Natural killer cell (primary cell): Measurements from ENCODE around the gene RNF121. TPM values are rescaled to one million over a fixed set of nuclear protein-coding genes. Genes with fewer than 3 reads are reported as not detected.

Experiments
- ATAC-seq, 3 donors: fragments of 150-1000 bp in 2 of 3; fragments of 200-7000 bp in 1 of 3; cut with Tn5 transposase; 1 replicate in 1 of 3; 2 replicates in 2 of 3; pipeline ENCODE4 v1.10.0; 2021; ENCODE audit warnings: mild to moderate bottlenecking in 2 of 3, moderate library complexity in 2 of 3
- DNase-seq, 2 donors: peaks; one replicate each; pipeline versions ENCODE4 v3.0.0 to v3.0.0-alpha.2; 2013 to 2021; ENCODE audit warnings: mixed read lengths in 1 of 2
- H3K27ac ChIP-seq: one replicate; pipeline ENCODE4 v1.5.1; 2013; ENCODE audit warnings: mild to moderate bottlenecking, low read length
- H3K27me3 ChIP-seq: one replicate; pipeline ENCODE4 v1.6.1; 2013; ENCODE audit warnings: low read length; ENCODE audit not compliant: control insufficient read depth, insufficient read depth
- H3K36me3 ChIP-seq: one replicate; pipeline ENCODE4 v1.6.1; 2013; ENCODE audit warnings: low read length; ENCODE audit not compliant: control insufficient read depth, insufficient read depth
- H3K4me1 ChIP-seq: one replicate; pipeline ENCODE4 v1.6.1; 2013; ENCODE audit warnings: low read length; ENCODE audit not compliant: control insufficient read depth, insufficient read depth
- H3K4me3 ChIP-seq: one replicate; pipeline ENCODE4 v1.5.1; 2013; ENCODE audit warnings: low read length
- H3K9me3 ChIP-seq: one replicate; pipeline ENCODE4 v1.6.1; 2013; ENCODE audit warnings: low read length; ENCODE audit not compliant: control insufficient read depth, insufficient read depth
- H3K27ac Mint-ChIP-seq, 2 donors: one replicate each; pipeline ENCODE4 v1.8.0; 2022; ENCODE audit warnings: mild to moderate bottlenecking in 2 of 2, mixed read lengths in 2 of 2, moderate library complexity in 1 of 2
- H3K27me3 Mint-ChIP-seq, 2 donors: one replicate each; pipeline ENCODE4 v1.8.0; 2022; ENCODE audit warnings: low read depth in 2 of 2, mixed read lengths in 2 of 2
- H3K36me3 Mint-ChIP-seq: one replicate; pipeline ENCODE4 v1.8.0; 2022; ENCODE audit warnings: mixed read lengths
- H3K4me1 Mint-ChIP-seq, 2 donors: one replicate each; pipeline ENCODE4 v1.8.0; 2022; ENCODE audit warnings: mixed read lengths in 2 of 2
- H3K4me3 Mint-ChIP-seq: one replicate; pipeline ENCODE4 v1.8.0; 2022; ENCODE audit warnings: mild to moderate bottlenecking, moderate library complexity, mixed read lengths
- H3K9me3 Mint-ChIP-seq, 2 donors: one replicate each; pipeline ENCODE4 v1.8.0; 2022; ENCODE audit warnings: mixed read lengths in 2 of 2
- CTCF ChIP-seq: fragments of 200-600 bp; IDR thresholded peaks from one replicate; pipeline ENCODE4 v1.8.0; 2022; ENCODE audit warnings: antibody characterized with exemption
- WGBS: methylation state at CpG from one replicate; pipeline ENCODE4 v1.1.7; 2013; ENCODE audit warnings: missing lambda C conversion rate; ENCODE audit not compliant: insufficient coverage; 5-methylcytosine and 5-hydroxymethylcytosine counted together
- intact Hi-C: fragments of 100-400 bp; cut with micrococcal nuclease; formaldehyde crosslinking; loops from one replicate; pipeline ENCODE4 v1.14.2; 2022
- total RNA-seq, 4 donors: library from RNA; stranded (reverse); fragments of 120-200 nt in 1 of 4; gene quantifications; one replicate each; pipeline versions ENCODE4 v1.2.3 to v1.2.4, GENCODE V29; 2013 to 2022

The RNF121 gene
- total RNA-seq, 3 donors from 2014 or later (not counting 1 experiment from before 2014, with no cell fraction given) = 22.7 to 28.2 (median 22.9) TPM

- Histone ChIP-seq H3K9me3 (no peaks in the 10 kb centered on the region), H3K4me3 (no peak overlapping the region), H3K4me1 (no peaks in the 10 kb centered on the region), H3K27ac (no peak overlapping the region), H3K36me3 (peaks cover 10% of the 10 kb centered on the region), H3K27me3 (no peaks in the 10 kb centered on the region)
- Mint-ChIP-seq H3K36me3 (no peaks in the 10 kb centered on the region), H3K27ac (no peak overlapping the region), H3K4me3 (no peak overlapping the region), H3K27me3 (no peaks in the 10 kb centered on the region), H3K4me1 (peaks cover 0 to 4% of the 10 kb centered on the region in 2 donors), H3K9me3 (no peaks in the 10 kb centered on the region)
- WGBS = 98% methylated on average over 3 of the region's 3 CpGs
- TF ChIP-seq CTCF = no peak
- intact Hi-C loops = no loop called here
- DNase-seq (no peak), ATAC-seq (no peak)
These were observed 59.2 kb downstream of the RNF121 start for GRCh38 chr11:71988050-71988449.

- TF ChIP-seq CTCF = no peak
- Mint-ChIP-seq H3K27ac (no peak overlapping the region), H3K4me3 (no peak overlapping the region), H3K36me3 (no peaks in the 10 kb centered on the region), H3K4me1 (peaks cover 0 to 4% of the 10 kb centered on the region in 2 donors), H3K9me3 (no peaks in the 10 kb centered on the region), H3K27me3 (no peaks in the 10 kb centered on the region)
- Histone ChIP-seq H3K9me3 (no peaks in the 10 kb centered on the region), H3K4me1 (no peaks in the 10 kb centered on the region), H3K4me3 (no peak overlapping the region), H3K27me3 (no peaks in the 10 kb centered on the region), H3K36me3 (peaks cover 2% of the 10 kb centered on the region), H3K27ac (no peak overlapping the region)
- intact Hi-C loops = no loop called here
- no peak for ATAC-seq
- DNase-seq = no peak
- WGBS = 67% methylated on average over 3 of the region's 3 CpGs
These were observed 61.9 kb downstream of the RNF121 start for GRCh38 chr11:71990701-71991100.

GRCh38 chr11:71991494-71991893, 62.6 kb downstream of the RNF121 start:
- intact Hi-C loops = no loop called here
- no peak overlapping the region for H3K27ac Mint-ChIP-seq
- WGBS = 56% methylated on average over 3 of the region's 3 CpGs

More at GRCh38 chr11:71991494-71991893, 62.6 kb downstream of the RNF121 start:
- Mint-ChIP-seq H3K4me3 (no peak overlapping the region), H3K9me3 (no peaks in the 10 kb centered on the region), H3K27me3 (no peaks in the 10 kb centered on the region), H3K4me1 (no peaks in the 10 kb centered on the region), H3K36me3 (no peaks in the 10 kb centered on the region)
- DNase-seq (no peak), ATAC-seq (peak in 1 of 3 donors; percentile 21)
- no peak overlapping the region for H3K4me3 ChIP-seq
- H3K27ac ChIP-seq = no peak overlapping the region
- peaks cover 2% of the 10 kb centered on the region for H3K36me3 ChIP-seq
- TF ChIP-seq CTCF = no peak
- H3K4me1 ChIP-seq = no peaks in the 10 kb centered on the region
- no peaks in the 10 kb centered on the region for H3K27me3 ChIP-seq
- H3K9me3 ChIP-seq = no peaks in the 10 kb centered on the region
